GM23338 (cell line): ENCODE measurements around the gene RBP7. TPM values are rescaled to one million over a fixed set of nuclear protein-coding genes. Genes with fewer than 3 reads are reported as not detected.

Source experiments
- ATAC-seq: fragments of 200-7000 bp; cut with Tn5 transposase; 3 replicates; pipeline ENCODE4 v1.9.1; 2020
- DNase-seq: peaks from one replicate; pipeline ENCODE4 v3.0.0-alpha.2; 2015; ENCODE audit warnings: low spot score
- H2AFZ ChIP-seq: fragments of 200-600 bp; sonication (generic); 2 replicates; pipeline ENCODE4 v1.8.0; 2016; ENCODE audit warnings: antibody characterized with exemption, mild to moderate bottlenecking, moderate library complexity
- H3F3A ChIP-seq: fragments of 200-600 bp; sonication (generic); replicated peaks from 2 replicates; pipeline ENCODE4 v1.8.0; 2017; ENCODE audit warnings: antibody characterized with exemption, mixed run types, low read depth
- H3K27ac ChIP-seq: fragments of 200-600 bp; sonication (generic); 2 replicates; pipeline ENCODE4 v1.6.1; 2016; ENCODE audit warnings: low read depth
- H3K27me3 ChIP-seq: fragments of 200-600 bp; sonication (generic); 2 replicates; pipeline ENCODE4 v1.8.0; 2016; ENCODE audit warnings: mild to moderate bottlenecking, mixed run types, moderate library complexity; ENCODE audit not compliant: insufficient read depth
- H3K36me3 ChIP-seq: fragments of 200-600 bp; sonication (generic); 2 replicates; pipeline ENCODE4 v1.8.0; 2016; ENCODE audit warnings: mild to moderate bottlenecking; ENCODE audit not compliant: insufficient read depth
- H3K4me1 ChIP-seq: fragments of 200-600 bp; sonication (generic); 2 replicates; pipeline ENCODE4 v1.8.0; 2016; ENCODE audit warnings: mild to moderate bottlenecking, moderate library complexity; ENCODE audit not compliant: insufficient read depth
- H3K4me2 ChIP-seq: fragments of 200-600 bp; sonication (generic); 2 replicates; pipeline ENCODE4 v1.7.1; 2017; ENCODE audit warnings: mixed run types
- H3K4me3 ChIP-seq: fragments of 200-600 bp; sonication (generic); 2 replicates; pipeline ENCODE4 v1.6.1; 2016; ENCODE audit warnings: mixed run types
- H3K79me2 ChIP-seq: fragments of 200-600 bp; sonication (generic); replicated peaks from 2 replicates; pipeline ENCODE4 v1.8.0; 2017; ENCODE audit warnings: mild to moderate bottlenecking; ENCODE audit not compliant: insufficient read depth
- H3K9me2 ChIP-seq: fragments of 200-600 bp; sonication (generic); 2 replicates; pipeline ENCODE4 v1.8.0; 2017; ENCODE audit not compliant: insufficient read depth
- H4K20me1 ChIP-seq: fragments of 200-600 bp; sonication (generic); replicated peaks from 2 replicates; pipeline ENCODE4 v1.8.0; 2017; ENCODE audit warnings: mild to moderate bottlenecking; ENCODE audit not compliant: insufficient read depth
- H3K27ac Mint-ChIP-seq: 2 replicates; pipeline ENCODE4 v1.8.0; 2020; ENCODE audit warnings: inconsistent platforms, mild to moderate bottlenecking, moderate library complexity, mixed read lengths
- H3K27me3 Mint-ChIP-seq: 3 replicates; pipeline ENCODE4 v1.8.0; 2022; ENCODE audit warnings: low read depth, mild to moderate bottlenecking, moderate library complexity, mixed read lengths, inconsistent platforms; ENCODE audit not compliant: insufficient read depth, poor library complexity
- H3K36me3 Mint-ChIP-seq: 3 replicates; pipeline ENCODE4 v1.8.0; 2021; ENCODE audit warnings: low read depth, mild to moderate bottlenecking, inconsistent platforms, moderate library complexity, mixed read lengths
- H3K4me1 Mint-ChIP-seq: 3 replicates; pipeline ENCODE4 v1.8.0; 2020; ENCODE audit warnings: mild to moderate bottlenecking, inconsistent platforms, mixed read lengths
- H3K4me3 Mint-ChIP-seq: 3 replicates; pipeline ENCODE4 v1.8.0; 2021; ENCODE audit warnings: moderate library complexity, mild to moderate bottlenecking, inconsistent platforms, mixed read lengths
- H3K9me3 Mint-ChIP-seq: 3 replicates; pipeline ENCODE4 v1.8.0; 2020; ENCODE audit warnings: moderate library complexity, mild to moderate bottlenecking, inconsistent platforms, mixed read lengths
- CREB1 ChIP-seq: fragments of 250-450 bp; sonication (Bioruptor Pico); IDR thresholded peaks from 2 replicates; pipeline ENCODE4 v1.5.0; 2020; ENCODE audit warnings: low read depth, mild to moderate bottlenecking, moderate library complexity
- CTCF ChIP-seq, 2 experiments: fragments of 200-600 bp in 1 of 2; sonication (generic) in 1 of 2; conservative IDR thresholded peaks; 2 replicates each; pipeline versions ENCODE4 v1.5.1 to v1.6.1; 2016 to 2017; ENCODE audit warnings: antibody characterized with exemption in 2 of 2, low read depth in 2 of 2, mild to moderate bottlenecking in 2 of 2, moderate library complexity in 1 of 2
- EZH2 ChIP-seq: fragments of 200-600 bp; sonication (generic); IDR thresholded peaks from one replicate; pipeline ENCODE4 v1.8.0; 2017; ENCODE audit warnings: antibody characterized with exemption, mild to moderate bottlenecking, low read depth; ENCODE audit not compliant: unreplicated experiment
- EZH2phosphoT487 ChIP-seq: fragments of 200-600 bp; sonication (generic); IDR thresholded peaks from one replicate; pipeline ENCODE4 v1.8.1; 2018; ENCODE audit warnings: antibody characterized with exemption; ENCODE audit not compliant: unreplicated experiment
- JUNB ChIP-seq: IDR thresholded peaks from one replicate; pipeline ENCODE4 v1.6.1; 2016; ENCODE audit warnings: antibody characterized with exemption; ENCODE audit not compliant: unreplicated experiment
- NANOG ChIP-seq: IDR thresholded peaks from 2 replicates; pipeline ENCODE4 v1.6.1; 2016; ENCODE audit warnings: antibody characterized with exemption, borderline replicate concordance
- POLR2AphosphoS5 ChIP-seq: IDR thresholded peaks from 2 replicates; pipeline ENCODE4 v1.6.1; 2016; ENCODE audit warnings: antibody characterized with exemption, low read depth
- REST ChIP-seq: IDR thresholded peaks from one replicate; pipeline ENCODE4 v1.6.1; 2018; ENCODE audit warnings: antibody characterized with exemption; ENCODE audit not compliant: unreplicated experiment
- STAT1 ChIP-seq: IDR thresholded peaks from one replicate; pipeline ENCODE4 v1.6.1; 2016; ENCODE audit warnings: antibody characterized with exemption; ENCODE audit not compliant: unreplicated experiment
- ZNF114 ChIP-seq: fragments of 250-450 bp; sonication (Bioruptor Pico); IDR thresholded peaks from 2 replicates; pipeline ENCODE4 v1.5.0; 2020; ENCODE audit warnings: mild to moderate bottlenecking, moderate library complexity
- ZNF331 ChIP-seq: fragments of 250-450 bp; sonication (Bioruptor Pico); IDR thresholded peaks from 2 replicates; pipeline ENCODE4 v1.5.0; 2020; ENCODE audit warnings: low read depth, mild to moderate bottlenecking, moderate library complexity
- polyA plus RNA-seq: library from polyadenylated mRNA; unstranded; fragments of >200 nt; fragmentation: Nextera tagmentation; extraction: Ambion mirVana; gene quantifications from 2 replicates; pipeline ENCODE4 v1.2.1, GENCODE V29; 2016
- total RNA-seq: library from RNA; depleted of rRNA; stranded (reverse); fragments of >200 nt; shearing (Covaris generic); gene quantifications from 2 replicates; pipeline ENCODE4 v1.2.3, GENCODE V29; 2014
- TF ChIP-seq, protein P1 (sequence below): IDR thresholded peaks from 2 replicates; pipeline ENCODE4 v1.6.1; 2016; ENCODE audit warnings: antibody characterized with exemption

The RBP7 gene
- total and polyA plus RNA-seq, 2 experiments from 2014 or later: 3.2 to 16.7 TPM

- peak overlapping the region; percentile 6; the same call in 1 of the 2 replicates for H3K27ac ChIP-seq
- peaks cover 4% of the 10 kb centered on the region for H3K27me3 Mint-ChIP-seq
- H4K20me1 ChIP-seq: no peaks in the 10 kb centered on the region; the same call in 1 of the 2 replicates
- peak; percentile 99 for ATAC-seq
- H3K9me2 ChIP-seq: no peaks in the 10 kb centered on the region
- H3K4me3 ChIP-seq: no peak overlapping the region
- peak overlapping the region; percentile 77 for H2AFZ ChIP-seq
- no peaks in the 10 kb centered on the region for H3K79me2 ChIP-seq
- TF ChIP-seq CREB1 (CRISPR knock-in tag): peak; percentile 51
- TF ChIP-seq EZH2phosphoT487: no peak
- H3K9me3 Mint-ChIP-seq: no peaks in the 10 kb centered on the region
- H3K4me1 ChIP-seq: peaks cover 7% of the 10 kb centered on the region; the same call in 1 of the 2 replicates
- peaks cover 11% of the 10 kb centered on the region; the same call in 2 of the 3 replicates for H3K4me1 Mint-ChIP-seq
- H3K36me3 Mint-ChIP-seq: no peaks in the 10 kb centered on the region
- H3K4me3 Mint-ChIP-seq: no peak overlapping the region
- 0 out of 2 replicates have a peak, but pooled peaks cover 3% of the 10 kb centered on the region for H3F3A ChIP-seq
- no peaks in the 10 kb centered on the region for H3K36me3 ChIP-seq
- H3K4me2 ChIP-seq: peak overlapping the region; percentile 52; the same call in 1 of the 2 replicates
- DNase-seq: peak; percentile 80
- peak overlapping the region; percentile 58; the same call in 1 of the 2 replicates for H3K27ac Mint-ChIP-seq
- H3K27me3 ChIP-seq: no peaks in the 10 kb centered on the region
Observed at GRCh38 chr1:9960706-9961562, 36.1 kb upstream of the RBP7 start.

- Histone ChIP-seq H4K20me1 (no peaks in the 10 kb centered on the region), H3K4me1 (no peaks in the 10 kb centered on the region), H3K4me2 (no peak overlapping the region), H3F3A (no peaks in the 10 kb centered on the region), H3K9me2 (no peaks in the 10 kb centered on the region), H3K79me2 (no peaks in the 10 kb centered on the region), H3K27me3 (no peaks in the 10 kb centered on the region), H2AFZ (no peak overlapping the region), H3K36me3 (no peaks in the 10 kb centered on the region), H3K27ac (no peak overlapping the region), H3K4me3 (no peak overlapping the region)
- ATAC-seq (no peak), DNase-seq (no peak)
- H3K9me3 Mint-ChIP-seq: no peaks in the 10 kb centered on the region
- H3K4me1 Mint-ChIP-seq: no peaks in the 10 kb centered on the region
- H3K27me3 Mint-ChIP-seq: peaks cover 4% of the 10 kb centered on the region
- no peaks in the 10 kb centered on the region for H3K36me3 Mint-ChIP-seq
- H3K4me3 Mint-ChIP-seq: no peak overlapping the region
- H3K27ac Mint-ChIP-seq: no peak overlapping the region
- TF ChIP-seq, protein P1, sequence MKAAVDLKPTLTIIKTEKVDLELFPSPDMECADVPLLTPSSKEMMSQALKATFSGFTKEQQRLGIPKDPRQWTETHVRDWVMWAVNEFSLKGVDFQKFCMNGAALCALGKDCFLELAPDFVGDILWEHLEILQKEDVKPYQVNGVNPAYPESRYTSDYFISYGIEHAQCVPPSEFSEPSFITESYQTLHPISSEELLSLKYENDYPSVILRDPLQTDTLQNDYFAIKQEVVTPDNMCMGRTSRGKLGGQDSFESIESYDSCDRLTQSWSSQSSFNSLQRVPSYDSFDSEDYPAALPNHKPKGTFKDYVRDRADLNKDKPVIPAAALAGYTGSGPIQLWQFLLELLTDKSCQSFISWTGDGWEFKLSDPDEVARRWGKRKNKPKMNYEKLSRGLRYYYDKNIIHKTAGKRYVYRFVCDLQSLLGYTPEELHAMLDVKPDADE: no peak
- TF ChIP-seq ZNF114 (no peak), CREB1 (CRISPR knock-in tag) (no peak), STAT1 (no peak), EZH2phosphoT487 (no peak), NANOG (no peak), JUNB (no peak), ZNF331 (CRISPR knock-in tag) (no peak), CTCF (conservative IDR thresholded peaks at IDR 0.05; ENCODE audit: low read depth in 2 of 2) (no peak), REST (no peak), POLR2AphosphoS5 (no peak), EZH2 (no peak)
Observed at GRCh38 chr1:9984253-9984652, 12.8 kb upstream of the RBP7 start.
